K562 (cell line): ENCODE measurements around the gene SFTPA2. TPM values are rescaled to one million over a fixed set of nuclear protein-coding genes. Genes with fewer than 3 reads are reported as not detected.

Experiments
- ATAC-seq: fragments of 200-7000 bp; cut with Tn5 transposase; 3 replicates; pipeline ENCODE4 v1.9.1; 2020; ENCODE audit warnings: moderate library complexity
- BruUV-seq: library from RNA; stranded (reverse); fragments of 400-500 nt; replicated peaks from 2 replicates; lab custom pipeline; 2021; lab: Mats Ljungman, UMichigan
- CTCF ChIA-PET: fragments of 300-600 bp; formaldehyde crosslinking; extraction: SDS; loops from one replicate; lab custom pipeline; 2021; ENCODE audit warnings: low intra/inter-chr PET ratio; lab: Yijun Ruan, JAX
- POLR2A ChIA-PET: fragments of 300-600, 350-650 bp; sonication (Branson Sonifier 250); formaldehyde crosslinking; extraction: SDS; loops from one replicate; lab custom pipeline; 2021; ENCODE audit warnings: antibody characterized with exemption, inconsistent platforms; lab: Yijun Ruan, JAX
- DNase-seq, 4 experiments: peaks; one replicate each; pipeline versions ENCODE4 v3.0.0 to v3.0.0-alpha.2; 2011 to 2018; ENCODE audit warnings: low spot score in 3 of 4, mixed read lengths in 3 of 4; ENCODE audit errors: extremely low read depth in 1 of 4
- FAIRE-seq: peaks from 2 replicates; lab custom pipeline; 2011; peaks lifted over from hg19 to GRCh38; lab: Jason Lieb, UNC
- H2AFZ ChIP-seq: 2 replicates; pipeline ENCODE4 v1.6.0; 2011; ENCODE audit warnings: low read depth, low read length, control low read depth, inconsistent platforms
- H3K27ac ChIP-seq: fragments of 200-600 bp; 3 replicates; pipeline ENCODE4 v1.8.0; 2011; ENCODE audit warnings: low read depth, mild to moderate bottlenecking, control low read depth, inconsistent platforms, low read length, moderate library complexity, mixed read lengths; ENCODE audit errors: extremely low read depth
- H3K27me3 ChIP-seq, 2 experiments: fragments of 300-600 bp in 1 of 2; 2 replicates in 1 of 2; 3 replicates in 1 of 2; pipeline versions ENCODE4 v1.6.0 to v1.8.0; 2011; ENCODE audit warnings: inconsistent platforms in 2 of 2, low read length in 2 of 2, mild to moderate bottlenecking in 1 of 2, mixed read lengths in 1 of 2, moderate library complexity in 1 of 2; ENCODE audit not compliant: control insufficient read depth in 2 of 2, insufficient read depth in 2 of 2
- H3K36me3 ChIP-seq: fragments of 300-600 bp; 3 replicates; pipeline ENCODE4 v1.8.0; 2011; ENCODE audit warnings: mild to moderate bottlenecking, low read length, inconsistent platforms; ENCODE audit not compliant: control insufficient read depth, insufficient read depth
- H3K4me1 ChIP-seq, 2 experiments: fragments of 200-600 bp in 1 of 2; replicated peaks in 1 of 2; 2 replicates in 1 of 2; 3 replicates in 1 of 2; pipeline versions ENCODE4 v1.5.1 to v1.8.0; 2011; ENCODE audit warnings: inconsistent platforms in 2 of 2, low read length in 2 of 2, mild to moderate bottlenecking in 1 of 2, mixed read lengths in 1 of 2, moderate library complexity in 1 of 2; ENCODE audit not compliant: control insufficient read depth in 2 of 2, insufficient read depth in 2 of 2
- H3K4me2 ChIP-seq: 2 replicates; pipeline ENCODE4 v1.6.1; 2011; ENCODE audit warnings: low read length, control low read depth, inconsistent platforms, mixed read lengths; ENCODE audit not compliant: insufficient read depth
- H3K4me3 ChIP-seq: fragments of 200-600 bp; sonication (generic), shearing (Covaris generic); 2 replicates; pipeline ENCODE4 v1.5.1; 2016; ENCODE audit warnings: control low read depth, inconsistent platforms
- H3K79me2 ChIP-seq: fragments of 200-600 bp; 3 replicates; pipeline ENCODE4 v1.8.0; 2011; ENCODE audit warnings: low read length, inconsistent platforms; ENCODE audit not compliant: control insufficient read depth, insufficient read depth
- H3K9ac ChIP-seq, 2 experiments: 2 replicates each; pipeline versions ENCODE4 v1.6.0 to v1.6.1; 2011; ENCODE audit warnings: low read depth in 2 of 2, low read length in 2 of 2, control low read depth in 1 of 2, inconsistent platforms in 1 of 2, mild to moderate bottlenecking in 1 of 2, mixed read lengths in 1 of 2; ENCODE audit not compliant: insufficient read depth in 1 of 2
- H3K9me1 ChIP-seq: one replicate; pipeline ENCODE4 v1.6.0; 2011; ENCODE audit warnings: inconsistent platforms, mild to moderate bottlenecking, low read length, moderate library complexity; ENCODE audit not compliant: control insufficient read depth, insufficient read depth
- H3K9me3 ChIP-seq: replicated peaks from 2 replicates; pipeline ENCODE4 v1.5.1; 2011; ENCODE audit warnings: low read depth, low read length, inconsistent platforms; ENCODE audit not compliant: control insufficient read depth, insufficient read depth
- H4K20me1 ChIP-seq: replicated peaks from 2 replicates; pipeline ENCODE4 v1.6.1; 2011; ENCODE audit warnings: low read length, inconsistent platforms, mixed read lengths; ENCODE audit not compliant: control insufficient read depth, insufficient read depth
- C11orf30 ChIP-seq: fragments of 450-650 bp; IDR thresholded peaks from 2 replicates; pipeline ENCODE4 v1.6.1; 2016; ENCODE audit warnings: low read depth, mild to moderate bottlenecking
- HNRNPL ChIP-seq: fragments of 200-400 bp; formaldehyde crosslinking; IDR thresholded peaks from 2 replicates; pipeline ENCODE4 v1.6.1; 2017; ENCODE audit warnings: low read depth, mild to moderate bottlenecking, low read length
- ID3 ChIP-seq, 2 experiments: fragments of 250-450 bp in 1 of 2; fragments of 450-650 bp in 1 of 2; sonication (Bioruptor Pico) in 1 of 2; IDR thresholded peaks; 2 replicates each; pipeline versions ENCODE4 v1.6.1 to v1.8.0; 2016 to 2021; ENCODE audit warnings: mild to moderate bottlenecking in 2 of 2, moderate library complexity in 2 of 2, missing compliant biosample characterization in 1 of 2, missing genetic modification characterization in 1 of 2
- PCBP2 ChIP-seq: fragments of 200-400 bp; formaldehyde crosslinking; IDR thresholded peaks from 2 replicates; pipeline ENCODE4 v1.6.1; 2018; ENCODE audit warnings: low read length, low read depth, mild to moderate bottlenecking, moderate library complexity; ENCODE audit not compliant: poor library complexity, severe bottlenecking
- PRDM10 ChIP-seq: fragments of 450-650 bp; IDR thresholded peaks from 2 replicates; pipeline ENCODE4 v1.6.1; 2018; ENCODE audit not compliant: partially characterized antibody
- PREB ChIP-seq: sonication (generic); formaldehyde crosslinking; IDR thresholded peaks from 2 replicates; pipeline ENCODE4 v1.8.1; 2023; ENCODE audit warnings: mild to moderate bottlenecking, missing genetic modification reagents
- RBBP5 ChIP-seq: fragments of 200-600 bp; sonication (generic); IDR thresholded peaks from 2 replicates; pipeline ENCODE4 v1.6.1; 2012; ENCODE audit warnings: borderline replicate concordance, mild to moderate bottlenecking, low read length, control low read depth, inconsistent platforms; ENCODE audit not compliant: insufficient read depth, poor library complexity, severe bottlenecking
- TCF3 ChIP-seq: sonication (generic); formaldehyde crosslinking; IDR thresholded peaks from 2 replicates; pipeline ENCODE4 v1.4.0; 2020; ENCODE audit warnings: mild to moderate bottlenecking, missing genetic modification reagents
- XRCC5 ChIP-seq: fragments of 200-400 bp; formaldehyde crosslinking; IDR thresholded peaks from 2 replicates; pipeline ENCODE4 v1.6.1; 2017; ENCODE audit warnings: low read depth, mild to moderate bottlenecking, low read length
- ZNF12 ChIP-seq: sonication (generic); formaldehyde crosslinking; IDR thresholded peaks from 2 replicates; pipeline ENCODE4 v1.4.0; 2020; ENCODE audit warnings: mild to moderate bottlenecking, missing genetic modification reagents
- ZNF175 ChIP-seq: fragments of 200-800 bp; sonication (Bioruptor generic); IDR thresholded peaks from 2 replicates; pipeline ENCODE4 v1.6.1; 2016; ENCODE audit warnings: low read depth, mild to moderate bottlenecking, missing genetic modification characterization, missing compliant biosample characterization
- ZNF197 ChIP-seq: fragments of 200-800 bp; sonication (Bioruptor generic); IDR thresholded peaks from 2 replicates; pipeline ENCODE4 v1.6.1; 2016; ENCODE audit warnings: low read depth, missing genetic modification characterization, missing compliant biosample characterization
- ZNF77 ChIP-seq: fragments of 250-450 bp; sonication (Bioruptor Pico); IDR thresholded peaks from 2 replicates; pipeline ENCODE4 v1.5.0; 2020
- in situ Hi-C: fragments of 300-500 bp; cut with MboI; formaldehyde crosslinking; loops from 4 replicates; pipeline ENCODE4 v1.15.0; 2018; ENCODE audit warnings: inconsistent platforms, mixed read lengths
- intact Hi-C: fragments of 100-400 bp; cut with micrococcal nuclease; formaldehyde crosslinking; loops from 2 replicates; pipeline ENCODE4 v1.14.2; 2022
- polyA plus RNA-seq, 8 experiments: library from polyadenylated mRNA; depleted of rRNA in 4 of 8; stranded (reverse) in 5 of 8; unstranded in 3 of 8; fragments of >200 nt; fragmentation: Nextera tagmentation in 2 of 8; fragmentation: Illumina TruSeq in 1 of 8; extraction: Ambion mirVana in 2 of 8; extraction: Trizol in 1 of 8; gene quantifications; 2 replicates each; pipeline versions ENCODE4 v1.2.1 to v1.2.3, GENCODE V29; 2011 to 2014; ENCODE audit warnings: inconsistent platforms in 1 of 8, missing spikeins in 1 of 8
- total RNA-seq, 7 experiments: library from RNA; depleted of rRNA in 6 of 7; stranded (reverse); fragments of >200 nt in 6 of 7; fragmentation: Illumina TruSeq in 2 of 7; extraction: Trizol in 2 of 7; gene quantifications; 2 replicates each; pipeline versions ENCODE4 v1.2.1 to v1.2.3, GENCODE V29; 2011 to 2021; ENCODE audit warnings: low replicate concordance in 1 of 7

SFTPA2 gene
- total and polyA plus RNA-seq, 9 of the 15 experiments (the other 6 are each of a cell fraction or from before 2014, with no cell fraction given): 4.1 TPM; not detected in 8

GRCh38 chr10:79605308-79605707 lies 45.1 kb upstream of the SFTPA2 start:
- Histone ChIP-seq H3K9me3 (no peaks in the 10 kb centered on the region), H4K20me1 (no peaks in the 10 kb centered on the region), H2AFZ (no peak overlapping the region), H3K4me2 (no peak overlapping the region), H3K36me3 (no peaks in the 10 kb centered on the region), H3K9me1 (no peaks in the 10 kb centered on the region), H3K4me3 (no peak overlapping the region), H3K4me1 (no peaks in the 10 kb centered on the region), H3K79me2 (no peaks in the 10 kb centered on the region), H3K27ac (no peak overlapping the region), H3K9ac (no peak overlapping the region), H3K27me3 (peaks cover 0 to 8% of the 10 kb centered on the region in 2 experiments; a peak in 4 of 5 replicates)
- in situ Hi-C loops (no loop called here), intact Hi-C loops (no loop called here)
- ATAC-seq: no peak
- CTCF ChIA-PET: no interaction called here
- no TSS peak for BruUV-seq
- DNase-seq: no peak
- no peak for FAIRE-seq
- POLR2A ChIA-PET: no interaction called here
- no peak for TF ChIP-seq ZNF175 (CRISPR knock-in tag)
- no peak for TF ChIP-seq ZNF197 (CRISPR knock-in tag)
- TF ChIP-seq C11orf30: no peak
- TF ChIP-seq ID3 (CRISPR knock-in tag; IDR thresholded peaks at IDR 0.05): no peak
- TF ChIP-seq ID3 (tag; IDR thresholded peaks at IDR 0.05): no peak
- no peak for TF ChIP-seq TCF3 (CRISPR knock-in tag)
- TF ChIP-seq ZNF77 (CRISPR knock-in tag): no peak
- TF ChIP-seq PCBP2: no peak
- no peak for TF ChIP-seq PRDM10
- TF ChIP-seq XRCC5: no peak
- no peak for TF ChIP-seq HNRNPL
- no peak for TF ChIP-seq ZNF12 (CRISPR knock-in tag)
- TF ChIP-seq PREB (CRISPR knock-in tag): no peak
- no peak for TF ChIP-seq RBBP5
